Pancreas (tissue), 10 donors: ENCODE measurements around the gene VPS41. TPM values are rescaled to one million over a fixed set of nuclear protein-coding genes. Genes with fewer than 3 reads are reported as not detected.

Source experiments
- ATAC-seq, 4 donors: fragments of 200-7000 bp; cut with Tn5 transposase; one replicate each; pipeline versions ENCODE4 v1.8.0 to v1.9.1; 2020; ENCODE audit warnings: mild to moderate bottlenecking in 4 of 4, moderate library complexity in 4 of 4
- DNase-seq, 6 donors: peaks; one replicate each; pipeline ENCODE4 v3.0.0-alpha.2; 2020
- FAIRE-seq: peaks from 2 replicates; lab custom pipeline; 2012; peaks lifted over from hg19 to GRCh38; lab: Jason Lieb, UNC
- H3K27ac ChIP-seq, 4 donors: fragments of 200-600 bp; sonication (generic); 1 replicate in 3 of 4; 2 replicates in 1 of 4; pipeline versions ENCODE4 v1.5.0 to v1.8.0; 2020
- H3K27me3 ChIP-seq, 4 donors: fragments of 200-600 bp; one replicate each; pipeline ENCODE4 v1.8.0; 2021
- H3K36me3 ChIP-seq, 3 donors: fragments of 200-600 bp; sonication (generic) in 1 of 3; one replicate each; pipeline versions ENCODE4 v1.5.0 to v1.8.0; 2020 to 2021
- H3K4me1 ChIP-seq, 3 donors: fragments of 200-600 bp; one replicate each; pipeline ENCODE4 v1.8.0; 2021
- H3K4me3 ChIP-seq, 4 donors: fragments of 200-600 bp; sonication (generic) in 2 of 4; one replicate each; pipeline versions ENCODE4 v1.5.0 to v1.8.0; 2020 to 2021
- H3K9me3 ChIP-seq, 4 donors: fragments of 200-600 bp; one replicate each; pipeline ENCODE4 v1.8.0; 2021
- WGBS, 2 donors: extraction: QIAGEN DNeasy Blood & Tissue Kit; methylation state at CpG; one replicate each; pipeline ENCODE4 v1.1.7; 2013; 5-methylcytosine and 5-hydroxymethylcytosine counted together
- intact Hi-C, 3 donors: fragments of 100-400 bp; cut with DNase I; formaldehyde crosslinking; loops; one replicate each; pipeline versions ENCODE4 v1.11.1 to v1.14.2; 2022
- polyA plus RNA-seq, 2 donors: library from polyadenylated mRNA; stranded (reverse); fragments of 200-250 nt; gene quantifications; one replicate each; pipeline ENCODE4 v1.2.3, GENCODE V29; 2013
- total RNA-seq, 6 donors: library from RNA; stranded (reverse); fragmentation: NEBNext Ultra II Directional in 4 of 6; extraction: Animal tissue kit (Norgen Biotek cat#: 25700) in 4 of 6; gene quantifications; one replicate each; pipeline versions ENCODE4 v1.2.1 to v1.2.4, GENCODE V29; 2021 to 2023
- TF ChIP-seq, protein P1 (sequence below), 4 donors: fragments of 200-600 bp; sonication (generic) in 3 of 4; IDR thresholded peaks; one replicate each; pipeline versions ENCODE4 v1.5.0 to v1.8.0; 2021; ENCODE audit warnings: antibody characterized with exemption in 4 of 4
- donor health status: healthy with polysubstance abuse.
- donor health status: DM: no; HTN: no; CAD: no; lungs with moderate emphysema.
- donor health status: DM: no; HTN: no; CAD: no.
- donor health status: control.
- donor health status: control.
- donor health status: Bipolar disorder and iron deficiency.
- donor health status: DM: yes; HTN: yes; CAD: no.
- donor health status: DM: no; HTN: no; CAD: no.
- donor health status: DM: no; HTN: no; CAD: no.
- donor health status: DM: yes; HTN: yes; CAD: no.

Gene VPS41
- total and polyA plus RNA-seq, 8 donors, result 10.0 to 79.2 (median 37.8) TPM

GRCh38 chr7:38902449-38902848, 6.5 kb downstream of the VPS41 start:
- no peak for DNase-seq
- TF ChIP-seq, protein P1, sequence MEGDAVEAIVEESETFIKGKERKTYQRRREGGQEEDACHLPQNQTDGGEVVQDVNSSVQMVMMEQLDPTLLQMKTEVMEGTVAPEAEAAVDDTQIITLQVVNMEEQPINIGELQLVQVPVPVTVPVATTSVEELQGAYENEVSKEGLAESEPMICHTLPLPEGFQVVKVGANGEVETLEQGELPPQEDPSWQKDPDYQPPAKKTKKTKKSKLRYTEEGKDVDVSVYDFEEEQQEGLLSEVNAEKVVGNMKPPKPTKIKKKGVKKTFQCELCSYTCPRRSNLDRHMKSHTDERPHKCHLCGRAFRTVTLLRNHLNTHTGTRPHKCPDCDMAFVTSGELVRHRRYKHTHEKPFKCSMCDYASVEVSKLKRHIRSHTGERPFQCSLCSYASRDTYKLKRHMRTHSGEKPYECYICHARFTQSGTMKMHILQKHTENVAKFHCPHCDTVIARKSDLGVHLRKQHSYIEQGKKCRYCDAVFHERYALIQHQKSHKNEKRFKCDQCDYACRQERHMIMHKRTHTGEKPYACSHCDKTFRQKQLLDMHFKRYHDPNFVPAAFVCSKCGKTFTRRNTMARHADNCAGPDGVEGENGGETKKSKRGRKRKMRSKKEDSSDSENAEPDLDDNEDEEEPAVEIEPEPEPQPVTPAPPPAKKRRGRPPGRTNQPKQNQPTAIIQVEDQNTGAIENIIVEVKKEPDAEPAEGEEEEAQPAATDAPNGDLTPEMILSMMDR (IDR thresholded peaks at IDR 0.05), result no peak
- ATAC-seq, result no peak
- Histone ChIP-seq H3K4me1 (peaks cover 0 to 14% (median 6%) of the 10 kb centered on the region in 3 donors), H3K27me3 (no peaks in the 10 kb centered on the region), H3K9me3 (no peaks in the 10 kb centered on the region), H3K36me3 (no peaks in the 10 kb centered on the region), H3K4me3 (no peak overlapping the region), H3K27ac (no peak overlapping the region)
- FAIRE-seq, result no peak
- intact Hi-C loops, result loop anchor here in 1 of 3 donors (10.0 kb wide), 1 partner anchor 88 kb away; no protein-coding TSS in a partner anchor
- WGBS, 2 donors, result 98 to 100% methylated on average over 2 of the region's 2 CpGs

- TF ChIP-seq, protein P1 (IDR thresholded peaks at IDR 0.05), result no peak
- Histone ChIP-seq H3K9me3 (no peaks in the 10 kb centered on the region), H3K4me3 (no peak overlapping the region), H3K27me3 (no peaks in the 10 kb centered on the region), H3K27ac (no peak overlapping the region), H3K36me3 (peaks cover 0 to 6% (median 0%) of the 10 kb centered on the region in 3 donors), H3K4me1 (no peaks in the 10 kb centered on the region)
- DNase-seq (no peak), ATAC-seq (no peak), FAIRE-seq (no peak)
- intact Hi-C loops, result no loop called here
- WGBS, 2 donors, result 93 to 98% methylated on average over 3 of the region's 3 CpGs
Measured at GRCh38 chr7:38893061-38893460, 15.9 kb downstream of the VPS41 start.

DNA sequence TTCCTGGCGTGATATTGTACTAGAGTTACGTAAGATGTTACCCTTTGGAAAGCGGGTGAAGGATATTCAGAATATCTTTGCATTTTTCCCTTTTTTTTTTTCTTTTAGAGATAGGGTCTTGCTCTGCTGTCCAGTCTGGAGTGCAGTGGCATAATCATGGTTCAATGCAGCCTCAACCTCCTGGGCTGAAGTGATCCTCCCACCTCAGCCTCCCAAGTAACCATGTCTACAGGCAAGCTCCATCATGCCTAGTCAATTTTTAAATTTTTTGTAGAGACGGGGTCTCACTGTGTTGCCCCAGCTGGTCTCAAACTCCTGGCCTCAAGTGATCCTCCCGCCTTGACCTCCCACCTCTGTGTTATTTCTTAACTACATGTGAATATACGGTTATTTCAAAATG, 18.4 kb downstream of the VPS41 start:
- H3K27me3 ChIP-seq, result no peaks in the 10 kb centered on the region
- WGBS, 2 donors, result 81 to 82% methylated on average over 6 of the region's 6 CpGs

GRCh38 chr7:38889872-38890432, 19.0 kb downstream of the VPS41 start:
- DNase-seq, result no peak
- Histone ChIP-seq H3K36me3 (no peaks in the 10 kb centered on the region), H3K4me1 (no peaks in the 10 kb centered on the region), H3K27me3 (no peaks in the 10 kb centered on the region), H3K9me3 (no peaks in the 10 kb centered on the region), H3K4me3 (no peak overlapping the region), H3K27ac (no peak overlapping the region)
- WGBS, 2 donors, result 90 to 97% methylated on average over 5 of the region's 5 CpGs
- intact Hi-C loops, result no loop called here
- FAIRE-seq, result no peak
- TF ChIP-seq, protein P1 (IDR thresholded peaks at IDR 0.05), result peak; percentile 22 to 44 (median 26)
- no peak for ATAC-seq

More for the DNA sequence above, 18.4 kb downstream of the VPS41 start:
- ATAC-seq (no peak), FAIRE-seq (no peak), DNase-seq (no peak)
- H3K9me3 ChIP-seq, result no peaks in the 10 kb centered on the region
- intact Hi-C loops, result no loop called here
- TF ChIP-seq, protein P1 (IDR thresholded peaks at IDR 0.05), result no peak
- no peak overlapping the region for H3K4me3 ChIP-seq
- H3K27ac ChIP-seq, result no peak overlapping the region
- no peaks in the 10 kb centered on the region for H3K4me1 ChIP-seq
- H3K36me3 ChIP-seq, result no peaks in the 10 kb centered on the region

GRCh38 chr7:38889079-38889478, 19.9 kb downstream of the VPS41 start:
- H3K4me3 ChIP-seq, result no peak overlapping the region
- DNase-seq, result no peak
- no peak overlapping the region for H3K27ac ChIP-seq
- no peaks in the 10 kb centered on the region for H3K27me3 ChIP-seq
- H3K9me3 ChIP-seq, result no peaks in the 10 kb centered on the region
- intact Hi-C loops, result no loop called here
- FAIRE-seq, result no peak
- no peaks in the 10 kb centered on the region for H3K36me3 ChIP-seq
- ATAC-seq, result no peak
- H3K4me1 ChIP-seq, result no peaks in the 10 kb centered on the region
- 97% methylated on average over 1 of the region's 1 CpG for WGBS, 2 donors
- TF ChIP-seq, protein P1 (IDR thresholded peaks at IDR 0.05), result no peak
